Liver (tissue), 9 donors: ENCODE results near the gene CACNG8. TPM values are rescaled to one million over a fixed set of nuclear protein-coding genes. Genes with fewer than 3 reads are reported as not detected.

Experiments
- DNase-seq: peaks from one replicate; pipeline ENCODE4 v3.0.0-alpha.2; 2017; ENCODE audit warnings: low spot score
- H3K27ac ChIP-seq, 2 donors: one replicate each; pipeline ENCODE4 v1.7.0; 2013; ENCODE audit warnings: inconsistent platforms in 2 of 2, low read length in 2 of 2, control low read depth in 1 of 2, low read depth in 1 of 2, mild to moderate bottlenecking in 1 of 2
- H3K27me3 ChIP-seq, 4 donors: one replicate each; pipeline versions ENCODE4 v1.6.1 to v1.7.0; 2013; ENCODE audit warnings: low read length in 3 of 4, inconsistent platforms in 1 of 4, mild to moderate bottlenecking in 1 of 4, moderate library complexity in 1 of 4; ENCODE audit not compliant: control insufficient read depth in 4 of 4, insufficient read depth in 4 of 4
- H3K36me3 ChIP-seq, 4 donors: one replicate each; pipeline versions ENCODE4 v1.6.1 to v1.7.0; 2013; ENCODE audit warnings: low read length in 3 of 4, mild to moderate bottlenecking in 3 of 4, low read depth in 1 of 4, moderate library complexity in 1 of 4; ENCODE audit not compliant: control insufficient read depth in 4 of 4, insufficient read depth in 3 of 4
- H3K4me1 ChIP-seq, 4 donors: one replicate each; pipeline versions ENCODE4 v1.6.1 to v1.7.0; 2013; ENCODE audit warnings: low read length in 3 of 4, mild to moderate bottlenecking in 3 of 4, moderate library complexity in 1 of 4; ENCODE audit not compliant: control insufficient read depth in 4 of 4, insufficient read depth in 4 of 4
- H3K4me3 ChIP-seq, 3 donors: one replicate each; pipeline versions ENCODE4 v1.6.1 to v1.7.0; 2013; ENCODE audit warnings: low read length in 3 of 3, control low read depth in 1 of 3, low read depth in 1 of 3, mild to moderate bottlenecking in 1 of 3
- H3K9ac ChIP-seq, 2 donors: one replicate each; pipeline ENCODE4 v1.7.0; 2013; ENCODE audit warnings: low read length in 2 of 2, mild to moderate bottlenecking in 2 of 2, moderate library complexity in 2 of 2, control low read depth in 1 of 2, low read depth in 1 of 2
- H3K9me3 ChIP-seq, 4 donors: one replicate each; pipeline versions ENCODE4 v1.6.1 to v1.7.0; 2013; ENCODE audit warnings: low read length in 3 of 4; ENCODE audit not compliant: control insufficient read depth in 4 of 4
- EGR1 ChIP-seq, 2 donors: IDR thresholded peaks; 2 replicates each; pipeline ENCODE4 v1.6.1; 2016 to 2018; ENCODE audit warnings: antibody characterized with exemption in 2 of 2, low read depth in 2 of 2
- FOXA1 ChIP-seq: IDR thresholded peaks from 2 replicates; pipeline ENCODE4 v1.6.1; 2016; ENCODE audit warnings: antibody characterized with exemption
- GABPA ChIP-seq, 2 donors: IDR thresholded peaks in 1 of 2; conservative IDR thresholded peaks in 1 of 2; 2 replicates each; pipeline ENCODE4 v1.6.1; 2016; ENCODE audit warnings: antibody characterized with exemption in 2 of 2, mild to moderate bottlenecking in 1 of 2, moderate library complexity in 1 of 2
- HNF4A ChIP-seq, 2 donors: conservative IDR thresholded peaks; 2 replicates each; pipeline ENCODE4 v1.6.1; 2016; ENCODE audit warnings: antibody characterized with exemption in 2 of 2, mild to moderate bottlenecking in 2 of 2
- HNF4G ChIP-seq: IDR thresholded peaks from 2 replicates; pipeline ENCODE4 v1.6.1; 2016; ENCODE audit warnings: antibody characterized with exemption
- JUND ChIP-seq, 2 donors: IDR thresholded peaks; 2 replicates each; pipeline ENCODE4 v1.6.1; 2016; ENCODE audit warnings: antibody characterized with exemption in 2 of 2
- MAX ChIP-seq: IDR thresholded peaks from 2 replicates; pipeline ENCODE4 v1.6.1; 2016; ENCODE audit warnings: antibody characterized with exemption
- NR2F2 ChIP-seq: IDR thresholded peaks from 2 replicates; pipeline ENCODE4 v1.6.1; 2016; ENCODE audit warnings: antibody characterized with exemption
- RAD21 ChIP-seq, 2 donors: IDR thresholded peaks; 2 replicates each; pipeline ENCODE4 v1.6.1; 2016; ENCODE audit warnings: antibody characterized with exemption in 2 of 2, mild to moderate bottlenecking in 2 of 2
- REST ChIP-seq: IDR thresholded peaks from 2 replicates; pipeline ENCODE4 v1.6.1; 2016; ENCODE audit warnings: antibody characterized with exemption, mild to moderate bottlenecking
- RXRA ChIP-seq, 2 donors: IDR thresholded peaks; 2 replicates each; pipeline ENCODE4 v1.6.1; 2017 to 2018; ENCODE audit warnings: antibody characterized with exemption in 2 of 2, mild to moderate bottlenecking in 1 of 2
- TAF1 ChIP-seq: conservative IDR thresholded peaks from 2 replicates; pipeline ENCODE4 v1.6.1; 2016; ENCODE audit warnings: antibody characterized with exemption, mild to moderate bottlenecking
- YY1 ChIP-seq: IDR thresholded peaks from 2 replicates; pipeline ENCODE4 v1.6.1; 2016; ENCODE audit warnings: antibody characterized with exemption, mild to moderate bottlenecking
- ZBTB33 ChIP-seq: IDR thresholded peaks from 2 replicates; pipeline ENCODE4 v1.6.1; 2016; ENCODE audit warnings: antibody characterized with exemption
- WGBS: extraction: QIAGEN DNeasy Blood & Tissue Kit; methylation state at CpG from one replicate; pipeline ENCODE4 v1.1.7; 2013; 5-methylcytosine and 5-hydroxymethylcytosine counted together
- polyA plus RNA-seq, 2 donors: library from polyadenylated mRNA; stranded (reverse) in 1 of 2; unstranded in 1 of 2; fragments of 200-250 nt in 1 of 2; fragments of >200 nt in 1 of 2; fragmentation: Nextera tagmentation in 1 of 2; extraction: Ambion mirVana in 1 of 2; gene quantifications; one replicate each; pipeline versions ENCODE4 v1.2.1 to v1.2.3, GENCODE V29; 2013 to 2015
- total RNA-seq, 2 donors: library from RNA; depleted of rRNA; stranded (reverse); fragments of >200 nt; gene quantifications; one replicate each; pipeline ENCODE4 v1.2.3, GENCODE V29; 2014
- TF ChIP-seq, protein P1 (sequence below): IDR thresholded peaks from 2 replicates; pipeline ENCODE4 v1.6.1; 2016; ENCODE audit warnings: antibody characterized with exemption
- TF ChIP-seq, protein P2 (sequence below): fragments of 150-350 bp; IDR thresholded peaks from 2 replicates; pipeline ENCODE4 v1.5.1; 2017; ENCODE audit warnings: improper control_type of control experiment, low read depth, low read length; ENCODE audit not compliant: missing input control
- donor health status: healthy.
- donor health status: healthy.
- donor health status: healthy.
- donor health status: healthy.
- donor health status: healthy.

CACNG8 gene
- total and polyA plus RNA-seq, 4 donors = under 0.01 TPM; not detected in 3

DNA sequence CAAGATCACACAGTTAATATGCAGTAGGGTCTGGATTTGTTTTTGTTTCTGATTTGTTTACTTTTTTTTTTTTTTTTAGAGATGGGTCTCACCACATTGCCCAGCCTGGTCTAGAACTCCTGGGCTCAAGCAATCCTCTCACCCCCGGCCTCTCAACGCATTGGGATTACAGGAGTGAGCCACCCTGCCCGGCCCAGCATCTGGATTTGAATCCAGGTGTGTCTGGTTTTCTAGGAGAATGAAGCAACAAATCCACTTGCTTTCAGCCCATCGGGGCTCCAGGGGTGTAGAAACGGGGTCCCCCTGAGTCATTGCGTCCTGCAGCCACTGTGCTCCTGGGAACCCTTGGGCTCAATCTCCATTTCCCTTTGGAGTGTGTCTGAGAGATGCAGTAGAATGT is 6.6 kb downstream of the CACNG8 start:
- no peak for DNase-seq
- Histone ChIP-seq H3K9ac (no peak overlapping the region), H3K9me3 (no peaks in the 10 kb centered on the region), H3K4me1 (no peaks in the 10 kb centered on the region), H3K27me3 (peaks cover 0 to 2% (median 0%) of the 10 kb centered on the region in 4 donors), H3K36me3 (no peaks in the 10 kb centered on the region), H3K27ac (no peak overlapping the region), H3K4me3 (no peak overlapping the region)
- WGBS = 84% methylated on average over 6 of the region's 6 CpGs
- no peak for TF ChIP-seq JUND (IDR thresholded peaks at IDR 0.05)
- TF ChIP-seq, protein P1, sequence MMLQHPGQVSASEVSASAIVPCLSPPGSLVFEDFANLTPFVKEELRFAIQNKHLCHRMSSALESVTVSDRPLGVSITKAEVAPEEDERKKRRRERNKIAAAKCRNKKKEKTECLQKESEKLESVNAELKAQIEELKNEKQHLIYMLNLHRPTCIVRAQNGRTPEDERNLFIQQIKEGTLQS = no peak
- no peak for TF ChIP-seq RAD21 (IDR thresholded peaks at IDR 0.05)
- TF ChIP-seq ZBTB33 = no peak
- TF ChIP-seq GABPA (IDR thresholded peaks at IDR 0.05 in 1 of 2, conservative IDR thresholded peaks at IDR 0.05 in 1 of 2) = no peak
- no peak for TF ChIP-seq NR2F2
- TF ChIP-seq MAX = no peak
- TF ChIP-seq RXRA (IDR thresholded peaks at IDR 0.05) = no peak

GRCh38 chr19:53971673-53972072 is 8.9 kb downstream of the CACNG8 start:
- no peaks in the 10 kb centered on the region for H3K4me1 ChIP-seq
- H3K4me3 ChIP-seq = no peak overlapping the region
- H3K9me3 ChIP-seq = no peaks in the 10 kb centered on the region
- H3K36me3 ChIP-seq = no peaks in the 10 kb centered on the region
- no peaks in the 10 kb centered on the region for H3K27me3 ChIP-seq
- no peak for DNase-seq
- TF ChIP-seq MAX (no peak), HNF4A (conservative IDR thresholded peaks at IDR 0.05) (no peak), YY1 (no peak), NR2F2 (no peak), FOXA1 (no peak), REST (no peak), RAD21 (IDR thresholded peaks at IDR 0.05) (no peak), HNF4G (no peak), ZBTB33 (no peak), JUND (IDR thresholded peaks at IDR 0.05) (no peak), TAF1 (no peak), EGR1 (IDR thresholded peaks at IDR 0.05; ENCODE audit: low read depth in 2 of 2) (no peak), GABPA (IDR thresholded peaks at IDR 0.05 in 1 of 2, conservative IDR thresholded peaks at IDR 0.05 in 1 of 2) (no peak), RXRA (IDR thresholded peaks at IDR 0.05) (no peak)
- TF ChIP-seq, protein P1 = no peak
- TF ChIP-seq, protein P2, sequence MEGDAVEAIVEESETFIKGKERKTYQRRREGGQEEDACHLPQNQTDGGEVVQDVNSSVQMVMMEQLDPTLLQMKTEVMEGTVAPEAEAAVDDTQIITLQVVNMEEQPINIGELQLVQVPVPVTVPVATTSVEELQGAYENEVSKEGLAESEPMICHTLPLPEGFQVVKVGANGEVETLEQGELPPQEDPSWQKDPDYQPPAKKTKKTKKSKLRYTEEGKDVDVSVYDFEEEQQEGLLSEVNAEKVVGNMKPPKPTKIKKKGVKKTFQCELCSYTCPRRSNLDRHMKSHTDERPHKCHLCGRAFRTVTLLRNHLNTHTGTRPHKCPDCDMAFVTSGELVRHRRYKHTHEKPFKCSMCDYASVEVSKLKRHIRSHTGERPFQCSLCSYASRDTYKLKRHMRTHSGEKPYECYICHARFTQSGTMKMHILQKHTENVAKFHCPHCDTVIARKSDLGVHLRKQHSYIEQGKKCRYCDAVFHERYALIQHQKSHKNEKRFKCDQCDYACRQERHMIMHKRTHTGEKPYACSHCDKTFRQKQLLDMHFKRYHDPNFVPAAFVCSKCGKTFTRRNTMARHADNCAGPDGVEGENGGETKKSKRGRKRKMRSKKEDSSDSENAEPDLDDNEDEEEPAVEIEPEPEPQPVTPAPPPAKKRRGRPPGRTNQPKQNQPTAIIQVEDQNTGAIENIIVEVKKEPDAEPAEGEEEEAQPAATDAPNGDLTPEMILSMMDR = no peak
- no peak overlapping the region for H3K9ac ChIP-seq
- WGBS = 59% methylated on average over 10 of the region's 10 CpGs
- H3K27ac ChIP-seq = no peak overlapping the region
